Activated CD4-positive, CD25-positive, alpha-beta regulatory T cell (primary cell): ENCODE measurements around the gene CTTNBP2.

ENCODE experiments used
- DNase-seq, 4 experiments: peaks; one replicate each; lab custom pipeline; 2025; lab: John Stamatoyannopoulos, UW

The CTTNBP2 gene

GRCh38 chr7:117818232-117818631, 55.0 kb downstream of the CTTNBP2 start:
- DNase-seq: no peak

- no peak for DNase-seq
These were observed 56.5 kb downstream of the CTTNBP2 start for GRCh38 chr7:117816727-117817126.

GRCh38 chr7:117811696-117812095, 61.5 kb downstream of the CTTNBP2 start:
- DNase-seq: no peak

GRCh38 chr7:117810642-117811512, 62.4 kb downstream of the CTTNBP2 start:
- no peak for DNase-seq

- no peak for DNase-seq
These were observed 63.3 kb downstream of the CTTNBP2 start for GRCh38 chr7:117809958-117810357.

- no peak for DNase-seq
These were observed 64.1 kb downstream of the CTTNBP2 start for GRCh38 chr7:117808910-117809705.

- no peak for DNase-seq
These were observed 64.9 kb downstream of the CTTNBP2 start for GRCh38 chr7:117808341-117808757.

- DNase-seq: no peak
These were observed 65.6 kb downstream of the CTTNBP2 start for GRCh38 chr7:117807676-117808075.

- DNase-seq: no peak
These were observed 67.2 kb downstream of the CTTNBP2 start for GRCh38 chr7:117806011-117806410.

- no peak for DNase-seq
These were observed 68.0 kb downstream of the CTTNBP2 start for GRCh38 chr7:117805241-117805640.

- DNase-seq: no peak
These were observed 69.8 kb downstream of the CTTNBP2 start for GRCh38 chr7:117803476-117803875.

- no peak for DNase-seq
These were observed 70.6 kb downstream of the CTTNBP2 start for GRCh38 chr7:117802660-117803059.

GRCh38 chr7:117800841-117801240, 72.4 kb downstream of the CTTNBP2 start:
- no peak for DNase-seq

GRCh38 chr7:117800406-117800805, 72.8 kb downstream of the CTTNBP2 start:
- no peak for DNase-seq

GRCh38 chr7:117796889-117797288, 76.4 kb downstream of the CTTNBP2 start:
- no peak for DNase-seq

GRCh38 chr7:117793976-117794375, 79.3 kb downstream of the CTTNBP2 start:
- DNase-seq: no peak

GRCh38 chr7:117793521-117793920, 79.7 kb downstream of the CTTNBP2 start:
- no peak for DNase-seq

GRCh38 chr7:117791877-117792780, 81.1 kb downstream of the CTTNBP2 start:
- DNase-seq: no peak

- no peak for DNase-seq
These were observed 82.5 kb downstream of the CTTNBP2 start for GRCh38 chr7:117790731-117791130.

GRCh38 chr7:117790251-117790650, 83.0 kb downstream of the CTTNBP2 start:
- DNase-seq: no peak

GRCh38 chr7:117785431-117785830, 87.8 kb downstream of the CTTNBP2 start:
- DNase-seq: no peak

- no peak for DNase-seq
These were observed 88.9 kb downstream of the CTTNBP2 start for GRCh38 chr7:117784315-117784714.
